ENCODE results near the gene FADS3. TPM values are rescaled to one million over a fixed set of nuclear protein-coding genes. Genes with fewer than 3 reads are reported as not detected.

FADS3 gene
- total RNA-seq, 1 donor from 2014 or later = 13.6 TPM

DNA sequence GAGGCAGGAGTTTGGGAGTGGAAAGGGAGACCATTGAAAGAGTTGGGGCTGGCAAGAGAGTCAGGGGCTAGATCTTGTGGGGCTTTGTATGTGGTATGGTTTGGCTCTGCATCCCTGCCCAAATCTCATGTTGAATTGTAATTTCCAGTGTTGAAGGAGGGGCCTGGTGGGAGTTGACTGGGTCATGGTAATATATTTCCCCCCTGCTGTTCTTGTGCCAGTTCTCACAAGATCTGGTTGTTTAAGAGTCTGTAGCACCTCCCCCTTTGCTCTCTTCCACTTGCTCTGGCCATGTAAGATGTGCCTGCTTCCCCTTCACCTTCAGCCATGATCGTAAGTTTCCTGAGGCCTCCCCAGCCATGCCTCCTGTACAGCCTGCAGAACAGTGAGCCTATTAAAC, 36.2 kb upstream of the FADS3 start:
- Mint-ChIP-seq H3K36me3 (ENCODE audit: low read depth) (no peaks in the 10 kb centered on the region), H3K27me3 (ENCODE audit: low read depth) (peaks cover 5% of the 10 kb centered on the region), H3K4me1 (peaks cover 4% of the 10 kb centered on the region), H3K9me3 (no peaks in the 10 kb centered on the region), H3K27ac (ENCODE audit: unreplicated experiment) (no peak overlapping the region), H3K4me3 (no peak overlapping the region)
- no peak for DNase-seq (ENCODE audit: low read depth, low spot score)
- TF ChIP-seq, protein P1, sequence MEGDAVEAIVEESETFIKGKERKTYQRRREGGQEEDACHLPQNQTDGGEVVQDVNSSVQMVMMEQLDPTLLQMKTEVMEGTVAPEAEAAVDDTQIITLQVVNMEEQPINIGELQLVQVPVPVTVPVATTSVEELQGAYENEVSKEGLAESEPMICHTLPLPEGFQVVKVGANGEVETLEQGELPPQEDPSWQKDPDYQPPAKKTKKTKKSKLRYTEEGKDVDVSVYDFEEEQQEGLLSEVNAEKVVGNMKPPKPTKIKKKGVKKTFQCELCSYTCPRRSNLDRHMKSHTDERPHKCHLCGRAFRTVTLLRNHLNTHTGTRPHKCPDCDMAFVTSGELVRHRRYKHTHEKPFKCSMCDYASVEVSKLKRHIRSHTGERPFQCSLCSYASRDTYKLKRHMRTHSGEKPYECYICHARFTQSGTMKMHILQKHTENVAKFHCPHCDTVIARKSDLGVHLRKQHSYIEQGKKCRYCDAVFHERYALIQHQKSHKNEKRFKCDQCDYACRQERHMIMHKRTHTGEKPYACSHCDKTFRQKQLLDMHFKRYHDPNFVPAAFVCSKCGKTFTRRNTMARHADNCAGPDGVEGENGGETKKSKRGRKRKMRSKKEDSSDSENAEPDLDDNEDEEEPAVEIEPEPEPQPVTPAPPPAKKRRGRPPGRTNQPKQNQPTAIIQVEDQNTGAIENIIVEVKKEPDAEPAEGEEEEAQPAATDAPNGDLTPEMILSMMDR (conservative IDR thresholded peaks at IDR 0.05) = no peak

GRCh38 chr11:61926235-61926634, 34.9 kb upstream of the FADS3 start:
- Mint-ChIP-seq H3K4me3 (no peak overlapping the region), H3K27ac (ENCODE audit: unreplicated experiment) (no peak overlapping the region)

GRCh38 chr11:61925736-61926135, 34.4 kb upstream of the FADS3 start:
- Mint-ChIP-seq H3K4me3 (no peak overlapping the region), H3K4me1 (peaks cover 4% of the 10 kb centered on the region), H3K27ac (ENCODE audit: unreplicated experiment) (no peak overlapping the region), H3K36me3 (ENCODE audit: low read depth) (no peaks in the 10 kb centered on the region), H3K9me3 (no peaks in the 10 kb centered on the region), H3K27me3 (ENCODE audit: low read depth) (peaks cover 5% of the 10 kb centered on the region)
- DNase-seq (ENCODE audit: low read depth, low spot score) = no peak
- TF ChIP-seq, protein P1 (conservative IDR thresholded peaks at IDR 0.05) = no peak

More at GRCh38 chr11:61926235-61926634, 34.9 kb upstream of the FADS3 start:
- Mint-ChIP-seq H3K9me3 (no peaks in the 10 kb centered on the region), H3K36me3 (ENCODE audit: low read depth) (no peaks in the 10 kb centered on the region), H3K4me1 (peaks cover 4% of the 10 kb centered on the region), H3K27me3 (ENCODE audit: low read depth) (peaks cover 5% of the 10 kb centered on the region)
- TF ChIP-seq, protein P1 (conservative IDR thresholded peaks at IDR 0.05) = no peak
- no peak for DNase-seq (ENCODE audit: low read depth, low spot score)

- no peak overlapping the region for H3K27ac Mint-ChIP-seq (ENCODE audit: unreplicated experiment)
- peaks cover 17% of the 10 kb centered on the region for H3K27me3 Mint-ChIP-seq (ENCODE audit: low read depth)
- no peak overlapping the region for H3K4me3 Mint-ChIP-seq
- DNase-seq (ENCODE audit: low read depth, low spot score) = no peak
- H3K4me1 Mint-ChIP-seq = peaks cover 4% of the 10 kb centered on the region
- TF ChIP-seq, protein P1 (conservative IDR thresholded peaks at IDR 0.05) = no peak
- no peaks in the 10 kb centered on the region for H3K36me3 Mint-ChIP-seq (ENCODE audit: low read depth)
- no peaks in the 10 kb centered on the region for H3K9me3 Mint-ChIP-seq
Measured at GRCh38 chr11:61924064-61924455, 32.7 kb upstream of the FADS3 start.

- H3K36me3 Mint-ChIP-seq (ENCODE audit: low read depth) = no peaks in the 10 kb centered on the region
- H3K4me1 Mint-ChIP-seq = peaks cover 5% of the 10 kb centered on the region
- no peak overlapping the region for H3K4me3 Mint-ChIP-seq
- no peaks in the 10 kb centered on the region for H3K9me3 Mint-ChIP-seq
- TF ChIP-seq, protein P1 (conservative IDR thresholded peaks at IDR 0.05) = no peak
- no peak overlapping the region for H3K27ac Mint-ChIP-seq (ENCODE audit: unreplicated experiment)
- peaks cover 23% of the 10 kb centered on the region for H3K27me3 Mint-ChIP-seq (ENCODE audit: low read depth)
- no peak for DNase-seq (ENCODE audit: low read depth, low spot score)
Measured at GRCh38 chr11:61923166-61924063, 32.1 kb upstream of the FADS3 start.
